Measurements from ENCODE around the gene PRKCB. TPM values are rescaled to one million over a fixed set of nuclear protein-coding genes. Genes with fewer than 3 reads are reported as not detected.

The PRKCB gene
- polyA plus RNA-seq, 3 donors, result 57.4 to 87.4 (median 75.5) TPM

GRCh38 chr16:23837553-23838308, 1.9 kb downstream of the PRKCB start:
- TF ChIP-seq, protein P1, sequence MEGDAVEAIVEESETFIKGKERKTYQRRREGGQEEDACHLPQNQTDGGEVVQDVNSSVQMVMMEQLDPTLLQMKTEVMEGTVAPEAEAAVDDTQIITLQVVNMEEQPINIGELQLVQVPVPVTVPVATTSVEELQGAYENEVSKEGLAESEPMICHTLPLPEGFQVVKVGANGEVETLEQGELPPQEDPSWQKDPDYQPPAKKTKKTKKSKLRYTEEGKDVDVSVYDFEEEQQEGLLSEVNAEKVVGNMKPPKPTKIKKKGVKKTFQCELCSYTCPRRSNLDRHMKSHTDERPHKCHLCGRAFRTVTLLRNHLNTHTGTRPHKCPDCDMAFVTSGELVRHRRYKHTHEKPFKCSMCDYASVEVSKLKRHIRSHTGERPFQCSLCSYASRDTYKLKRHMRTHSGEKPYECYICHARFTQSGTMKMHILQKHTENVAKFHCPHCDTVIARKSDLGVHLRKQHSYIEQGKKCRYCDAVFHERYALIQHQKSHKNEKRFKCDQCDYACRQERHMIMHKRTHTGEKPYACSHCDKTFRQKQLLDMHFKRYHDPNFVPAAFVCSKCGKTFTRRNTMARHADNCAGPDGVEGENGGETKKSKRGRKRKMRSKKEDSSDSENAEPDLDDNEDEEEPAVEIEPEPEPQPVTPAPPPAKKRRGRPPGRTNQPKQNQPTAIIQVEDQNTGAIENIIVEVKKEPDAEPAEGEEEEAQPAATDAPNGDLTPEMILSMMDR (IDR thresholded peaks at IDR 0.05), result no peak
- H3K4me2 ChIP-seq (replicated peaks; ENCODE audit: extremely low read depth, low read length, poor library complexity, severe bottlenecking), result peak overlapping the region; percentile 91
- H2AFZ ChIP-seq (ENCODE audit: insufficient read depth, low read depth, low read length, poor library complexity, severe bottlenecking), result peak overlapping the region; percentile 79
- DNase-seq, result peak in 1 of 3 donors; percentile 54
- WGBS (ENCODE audit: insufficient coverage), result 37% methylated on average over 2 of the region's 16 CpGs
- intact Hi-C loops (cut with micrococcal nuclease), result loop anchor here (2.0 to 5.0 kb wide), 3 partner anchors 15 to 45 kb away; no protein-coding TSS in a partner anchor
- H3K27ac ChIP-seq (ENCODE audit: low read depth in 1 of 2, low read length in 2 of 2), result peak overlapping the region; percentile 38 to 76
- H3K4me3 ChIP-seq (replicated peaks in 1 of 3; ENCODE audit: low read depth in 2 of 3, low read length in 3 of 3), result peak overlapping the region; percentile 61 to 94 (median 91)
- peaks cover 14 to 30% of the 10 kb centered on the region in 2 donors for H3K36me3 ChIP-seq (replicated peaks in 1 of 2; ENCODE audit: control insufficient read depth in 1 of 2, insufficient read depth in 2 of 2, low read length in 2 of 2)
- Mint-ChIP-seq H3K4me1 (peaks cover 62% of the 10 kb centered on the region), H3K27ac (peak overlapping the region; percentile 69 to 95 (median 91)), H3K9me3 (no peaks in the 10 kb centered on the region), H3K4me3 (peak overlapping the region; percentile 99), H3K27me3 (ENCODE audit: low read depth in 3 of 3) (peaks cover 0 to 6% (median 6%) of the 10 kb centered on the region in 3 donors), H3K36me3 (peaks cover 29 to 39% of the 10 kb centered on the region in 2 donors)
- H4K20me1 ChIP-seq (ENCODE audit: insufficient read depth, low read length), result peaks cover 63% of the 10 kb centered on the region
- peaks cover 70% of the 10 kb centered on the region for H3K79me2 ChIP-seq (ENCODE audit: insufficient read depth, low read length)
- H3K9ac ChIP-seq (ENCODE audit: insufficient read depth, low read length, poor library complexity, severe bottlenecking), result peak overlapping the region; percentile 79
- peaks cover 47 to 67% of the 10 kb centered on the region in 2 donors for H3K4me1 ChIP-seq (ENCODE audit: control insufficient read depth in 1 of 2, insufficient read depth in 2 of 2, low read length in 2 of 2)
- no peaks in the 10 kb centered on the region for H3K9me3 ChIP-seq (replicated peaks in 1 of 2; ENCODE audit: control insufficient read depth in 1 of 2, insufficient read depth in 1 of 2, low read length in 2 of 2)
- H3K27me3 ChIP-seq (ENCODE audit: control insufficient read depth in 2 of 2, insufficient read depth in 2 of 2, low read length in 2 of 2), result no peaks in the 10 kb centered on the region

- H3K9ac ChIP-seq (ENCODE audit: insufficient read depth, low read length, poor library complexity, severe bottlenecking), result no peak overlapping the region
- H3K4me3 ChIP-seq (replicated peaks in 1 of 3; ENCODE audit: low read depth in 2 of 3, low read length in 3 of 3), result peak overlapping the region in 1 of 3 experiments; percentile 94
- H4K20me1 ChIP-seq (ENCODE audit: insufficient read depth, low read length), result peaks cover 71% of the 10 kb centered on the region
- no peak overlapping the region for H2AFZ ChIP-seq (ENCODE audit: insufficient read depth, low read depth, low read length, poor library complexity, severe bottlenecking)
- no peaks in the 10 kb centered on the region for H3K27me3 ChIP-seq (ENCODE audit: control insufficient read depth in 2 of 2, insufficient read depth in 2 of 2, low read length in 2 of 2)
- peaks cover 47 to 68% of the 10 kb centered on the region in 2 donors for H3K4me1 ChIP-seq (ENCODE audit: control insufficient read depth in 1 of 2, insufficient read depth in 2 of 2, low read length in 2 of 2)
- H3K4me3 Mint-ChIP-seq, result peak overlapping the region; percentile 99
- H3K27ac ChIP-seq (ENCODE audit: low read depth in 1 of 2, low read length in 2 of 2), result no peak overlapping the region
- no peak for DNase-seq
- H3K4me1 Mint-ChIP-seq, result peaks cover 60% of the 10 kb centered on the region
- no peaks in the 10 kb centered on the region for H3K9me3 ChIP-seq (replicated peaks in 1 of 2; ENCODE audit: control insufficient read depth in 1 of 2, insufficient read depth in 1 of 2, low read length in 2 of 2)
- H3K9me3 Mint-ChIP-seq, result no peaks in the 10 kb centered on the region
- peaks cover 0 to 6% (median 6%) of the 10 kb centered on the region in 3 donors for H3K27me3 Mint-ChIP-seq (ENCODE audit: low read depth in 3 of 3)
- peaks cover 79% of the 10 kb centered on the region for H3K79me2 ChIP-seq (ENCODE audit: insufficient read depth, low read length)
- 75% methylated on average over 4 of the region's 9 CpGs for WGBS (ENCODE audit: insufficient coverage)
- peak overlapping the region in 1 of 7 donors; percentile 70 for H3K27ac Mint-ChIP-seq
- intact Hi-C loops (cut with micrococcal nuclease), result loop anchor here (5.0 kb wide), 2 partner anchors 34 to 44 kb away; no protein-coding TSS in a partner anchor
- H3K4me2 ChIP-seq (replicated peaks; ENCODE audit: extremely low read depth, low read length, poor library complexity, severe bottlenecking), result peak overlapping the region; percentile 91
- TF ChIP-seq, protein P1 (IDR thresholded peaks at IDR 0.05), result no peak
- H3K36me3 ChIP-seq (replicated peaks in 1 of 2; ENCODE audit: control insufficient read depth in 1 of 2, insufficient read depth in 2 of 2, low read length in 2 of 2), result peaks cover 14 to 37% of the 10 kb centered on the region in 2 donors
- peaks cover 32 to 46% of the 10 kb centered on the region in 2 donors for H3K36me3 Mint-ChIP-seq
These were observed 2.8 kb downstream of the PRKCB start for GRCh38 chr16:23838485-23839142.

All from CD14-positive monocyte (primary cell).